GM18520 (cell line): Measurements from ENCODE around the gene PCDH9.

Experiments
- ATAC-seq: cut with Tn5 transposase; IDR thresholded peaks from one replicate; pipeline ENCODE4 v1.9.1; 2021; ENCODE audit not compliant: unreplicated experiment

Gene PCDH9

DNA sequence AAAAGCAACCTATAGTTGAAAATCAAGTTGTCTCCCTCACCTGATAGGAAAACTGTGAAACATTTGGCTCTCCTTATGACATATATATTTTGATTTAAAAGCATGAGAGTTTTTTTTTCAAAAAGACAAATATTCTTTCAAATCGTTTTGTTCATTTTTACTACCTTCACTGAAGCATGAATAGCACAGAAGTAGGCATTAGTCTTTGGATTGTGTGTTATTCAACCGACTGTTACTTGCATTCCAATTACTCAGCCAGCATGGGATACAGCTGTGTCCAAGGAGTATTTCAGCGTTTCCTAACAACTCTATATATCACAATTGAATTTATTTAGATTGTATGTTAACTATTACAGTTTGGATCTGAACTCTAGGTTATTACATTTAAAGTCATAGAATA, 135.2 kb downstream of the PCDH9 start:
- no peak for ATAC-seq

DNA sequence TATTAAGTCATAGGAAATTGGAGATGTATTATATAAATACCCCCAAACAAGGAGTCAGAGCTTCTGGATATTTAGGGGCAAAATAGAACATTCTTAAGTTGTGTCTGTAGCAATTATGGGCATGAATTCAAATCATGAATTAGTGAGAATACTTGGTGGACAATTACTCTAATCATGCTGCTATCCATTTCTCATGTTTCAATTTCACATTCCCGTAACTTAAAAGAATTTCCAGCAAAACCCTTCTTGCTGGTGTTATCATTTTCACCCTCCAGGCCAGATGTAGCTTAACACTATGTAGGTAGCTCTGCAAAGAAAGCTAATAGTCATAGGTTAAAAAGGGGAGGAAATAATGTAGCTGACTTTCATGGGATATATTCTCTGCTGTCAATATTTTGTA, 136.1 kb downstream of the PCDH9 start:
- ATAC-seq, result no peak

DNA sequence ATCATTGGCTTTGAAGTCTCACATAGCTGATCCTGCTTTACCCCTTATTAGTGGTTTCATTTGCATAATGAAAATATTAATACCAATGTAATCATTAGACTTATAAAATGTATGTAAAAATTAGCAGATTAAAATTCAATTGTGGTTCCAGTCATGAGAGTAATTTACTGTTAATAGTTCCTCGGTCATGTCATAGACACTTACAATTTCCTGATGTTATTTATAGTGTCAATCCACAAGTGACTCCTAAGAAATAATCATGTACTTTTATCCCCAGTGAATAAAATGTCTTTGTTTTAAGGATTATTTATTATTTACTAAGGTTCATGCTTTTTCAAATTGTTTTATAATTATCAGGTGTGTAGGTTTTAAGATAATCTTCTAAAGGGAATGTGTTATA, 138.5 kb downstream of the PCDH9 start:
- ATAC-seq, result no peak

DNA sequence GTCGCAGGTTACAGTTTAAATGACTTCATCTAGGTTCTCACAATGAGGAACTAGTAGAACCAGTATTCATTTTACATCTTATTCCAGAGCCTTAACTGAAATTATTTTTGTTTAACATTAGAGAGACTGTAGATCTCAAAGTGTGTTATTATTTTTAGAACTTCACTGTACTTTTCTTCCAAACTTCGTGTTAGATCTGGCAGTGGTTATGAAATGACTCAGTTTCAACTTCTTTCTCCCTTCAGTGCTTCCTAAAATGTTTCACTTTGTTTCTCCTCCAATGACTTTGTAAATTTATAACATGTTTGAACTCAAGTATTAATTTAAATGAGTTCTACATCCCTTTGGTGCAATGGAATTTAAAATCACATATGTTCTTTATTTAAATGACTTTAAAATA, 139.3 kb downstream of the PCDH9 start:
- ATAC-seq, result no peak

DNA sequence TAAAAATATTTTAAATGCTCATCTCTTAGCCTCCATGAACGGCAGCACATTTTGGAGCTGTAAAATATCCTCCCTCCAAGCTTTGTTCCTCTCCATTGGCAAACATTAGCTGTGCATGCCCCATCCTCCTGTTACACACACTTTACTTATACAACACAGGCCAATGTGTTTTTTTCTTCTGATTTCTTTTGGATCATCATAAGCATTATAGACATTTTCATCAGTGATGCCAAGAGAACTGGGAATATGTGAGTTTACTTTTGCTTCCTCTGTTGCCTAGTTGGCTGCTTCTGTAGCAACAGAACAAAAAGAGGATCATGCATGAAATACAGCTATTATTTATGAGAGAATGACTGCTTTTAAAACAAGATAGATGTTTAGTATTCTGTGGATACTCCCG, 142.6 kb downstream of the PCDH9 start:
- ATAC-seq, result no peak

DNA sequence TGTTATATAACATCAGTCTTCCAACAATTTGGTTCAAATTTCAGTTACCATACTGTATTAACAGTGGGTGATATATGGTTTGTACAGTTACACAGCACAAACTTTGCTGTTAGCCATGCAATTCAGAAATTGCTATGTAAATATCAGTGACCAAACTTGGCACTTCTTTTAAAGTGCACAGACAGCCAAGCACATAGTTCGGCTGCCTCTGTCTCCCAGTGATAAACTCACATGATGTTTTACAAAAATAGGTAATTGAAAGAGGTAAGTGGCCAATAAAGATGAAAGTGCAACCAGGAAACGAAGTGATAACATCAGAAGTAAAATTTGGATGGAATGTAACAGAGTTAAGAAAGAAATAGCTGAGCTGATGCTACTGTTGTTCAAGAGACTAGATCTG, 143.9 kb downstream of the PCDH9 start:
- no peak for ATAC-seq

DNA sequence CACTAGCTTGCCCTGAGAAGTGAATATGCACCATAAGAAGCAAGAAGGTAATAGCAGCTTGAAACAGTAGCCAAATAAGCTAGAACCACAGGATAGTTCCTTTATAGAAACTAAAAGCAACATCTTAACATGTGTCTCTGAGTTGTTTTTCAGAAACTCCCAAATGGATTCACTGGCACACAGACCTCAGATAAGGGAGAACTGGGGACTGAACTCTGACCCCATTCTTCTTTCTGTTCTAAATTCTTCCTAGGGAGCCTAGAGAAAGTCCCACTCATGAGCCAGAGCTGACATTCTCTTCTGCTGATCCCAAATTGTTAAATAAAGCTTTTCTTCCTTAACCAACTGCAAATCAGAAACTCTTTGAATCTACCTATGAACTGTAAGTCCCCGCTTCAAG, 146.1 kb downstream of the PCDH9 start:
- ATAC-seq, result no peak

DNA sequence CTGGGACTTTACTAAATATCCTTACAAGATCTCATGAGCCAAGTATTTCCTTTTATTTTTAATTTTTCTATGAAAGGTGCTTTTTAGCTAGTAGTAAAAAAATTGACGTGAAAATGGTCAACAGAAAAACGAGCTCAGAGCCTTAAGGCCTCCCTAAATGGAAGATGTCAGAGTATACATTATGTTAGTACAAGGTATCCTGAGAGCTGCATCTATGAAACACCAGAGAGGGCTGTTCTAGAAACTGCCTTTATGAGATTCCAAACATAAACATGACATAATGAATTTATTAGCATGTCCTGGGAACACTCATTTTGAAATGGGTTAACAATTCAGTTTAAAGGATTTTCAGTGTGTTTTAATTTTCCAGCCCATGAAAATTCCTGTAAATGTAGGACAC, 146.6 kb downstream of the PCDH9 start:
- no peak for ATAC-seq

DNA sequence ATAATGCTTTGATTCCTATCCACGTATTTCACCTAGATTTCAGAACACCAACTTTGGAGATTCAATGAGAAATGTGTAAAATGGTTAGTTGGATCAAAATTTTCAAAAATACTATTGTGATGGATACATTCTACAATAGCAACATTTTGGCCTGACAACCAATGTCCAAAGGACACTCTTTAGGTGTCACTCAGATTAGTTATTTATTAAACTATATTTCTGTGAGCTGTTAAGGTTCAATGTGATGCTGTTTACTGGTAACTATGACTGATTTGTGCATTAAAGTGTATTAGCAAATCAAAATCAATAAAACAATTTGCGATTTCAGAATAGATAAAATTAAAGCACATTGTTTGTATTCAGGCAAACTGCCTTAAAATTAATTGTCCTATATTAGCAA, 149.8 kb downstream of the PCDH9 start:
- no peak for ATAC-seq

DNA sequence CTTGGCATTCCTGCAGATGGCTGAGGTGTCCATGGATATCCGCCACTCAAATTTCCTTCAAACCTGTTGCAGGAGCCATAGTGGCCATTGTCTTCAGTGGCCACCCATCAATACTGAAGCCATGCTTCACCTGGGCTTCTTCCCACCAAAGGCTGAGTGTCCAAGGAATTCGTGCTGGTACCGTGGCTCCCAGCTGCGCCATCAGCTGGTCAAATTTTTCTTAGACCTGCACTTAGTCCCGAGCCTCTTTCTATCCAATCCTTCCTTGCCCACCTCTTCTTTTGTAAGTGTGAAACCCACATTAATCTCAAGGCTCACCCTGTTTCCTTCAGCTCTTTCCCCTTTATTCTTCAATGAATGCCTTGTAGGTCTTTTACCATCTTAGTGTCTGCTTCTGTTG, 152.1 kb downstream of the PCDH9 start:
- ATAC-seq, result no peak

DNA sequence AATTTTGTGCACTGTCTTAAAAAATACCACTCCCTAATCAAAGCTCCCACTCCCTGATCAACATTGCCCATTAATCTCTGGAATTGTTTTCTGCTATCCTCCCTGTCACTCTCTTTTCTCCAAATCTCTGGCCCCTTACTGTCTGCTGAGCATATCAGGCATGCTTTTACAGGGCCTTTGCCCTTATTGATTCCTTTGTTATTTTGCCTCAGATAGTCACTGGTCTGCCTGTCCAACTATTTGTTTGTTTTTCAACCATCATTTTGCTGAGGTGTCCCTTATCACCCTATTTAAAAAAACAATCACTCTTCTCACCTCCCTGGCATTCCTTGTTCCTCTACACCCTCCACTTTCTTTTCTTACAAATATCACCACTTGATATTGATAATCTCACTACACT, 153.0 kb downstream of the PCDH9 start:
- no peak for ATAC-seq

DNA sequence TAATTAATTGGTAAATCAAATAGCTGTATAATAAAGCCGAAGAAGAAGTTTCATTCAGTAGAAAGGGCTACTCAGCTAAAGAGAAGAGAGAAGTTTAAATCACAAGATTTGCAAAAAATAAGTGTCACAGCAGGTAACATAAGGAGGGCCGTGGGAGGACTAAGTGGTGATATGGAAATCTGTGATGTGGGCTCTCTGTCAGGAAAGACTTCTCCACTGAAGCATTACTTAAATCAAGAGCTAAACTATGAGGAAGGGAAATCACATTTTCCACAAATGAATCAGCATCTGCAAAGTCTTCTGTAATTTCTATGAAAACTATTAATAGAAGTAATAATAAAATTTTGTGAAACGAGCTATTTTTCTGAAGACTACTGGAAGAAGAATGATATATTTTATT, 153.8 kb downstream of the PCDH9 start:
- ATAC-seq, result no peak

DNA sequence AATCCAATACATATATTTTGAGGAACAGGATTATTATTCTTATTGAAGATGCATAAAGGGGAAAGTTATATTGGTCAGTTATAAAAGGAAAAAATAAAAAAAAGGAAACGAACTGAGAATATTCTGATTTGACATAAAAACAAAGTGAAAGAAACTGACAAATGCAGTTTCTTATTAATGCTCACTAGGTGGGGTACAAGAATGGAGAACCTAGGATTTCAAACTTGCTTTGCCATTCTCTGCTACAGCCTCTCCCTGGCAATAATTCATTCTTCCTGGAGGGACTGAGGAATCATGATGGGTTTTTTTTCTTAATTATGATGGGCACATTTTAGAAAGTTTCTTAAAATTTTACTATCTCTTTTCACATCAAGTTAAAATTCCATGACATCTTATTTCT, 154.9 kb downstream of the PCDH9 start:
- ATAC-seq, result no peak

DNA sequence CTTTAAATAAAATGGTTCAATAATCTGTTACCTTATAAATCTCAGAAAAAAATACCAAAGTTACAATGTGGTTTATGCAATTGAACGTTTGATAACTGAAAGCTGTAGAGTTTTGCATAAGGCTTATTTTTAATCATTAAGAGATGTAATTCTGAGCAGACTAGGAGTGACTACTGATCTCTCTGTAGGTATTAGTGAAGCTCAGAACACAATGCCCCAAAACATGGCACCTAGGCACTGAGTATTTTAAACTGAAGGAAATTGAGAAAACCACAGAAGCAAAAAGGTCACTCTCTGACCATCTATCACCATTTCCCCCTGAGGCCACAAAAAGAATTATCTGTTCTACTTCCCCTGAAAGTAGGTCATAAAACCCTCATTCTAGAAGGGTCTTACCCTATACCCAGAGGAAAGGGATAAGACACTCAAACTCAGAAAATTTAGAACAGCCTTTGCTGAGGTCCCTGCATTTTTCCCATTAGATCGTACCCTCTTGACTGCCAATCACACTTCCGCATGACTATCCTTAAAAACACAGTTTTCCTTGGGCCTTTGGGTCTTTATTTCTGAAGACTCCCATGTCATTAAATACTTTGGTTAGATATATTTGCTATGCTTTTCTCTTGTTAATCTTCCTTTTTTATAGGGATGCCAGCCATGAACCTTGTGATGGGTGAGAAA, 158.1 kb downstream of the PCDH9 start:
- no peak for ATAC-seq

DNA sequence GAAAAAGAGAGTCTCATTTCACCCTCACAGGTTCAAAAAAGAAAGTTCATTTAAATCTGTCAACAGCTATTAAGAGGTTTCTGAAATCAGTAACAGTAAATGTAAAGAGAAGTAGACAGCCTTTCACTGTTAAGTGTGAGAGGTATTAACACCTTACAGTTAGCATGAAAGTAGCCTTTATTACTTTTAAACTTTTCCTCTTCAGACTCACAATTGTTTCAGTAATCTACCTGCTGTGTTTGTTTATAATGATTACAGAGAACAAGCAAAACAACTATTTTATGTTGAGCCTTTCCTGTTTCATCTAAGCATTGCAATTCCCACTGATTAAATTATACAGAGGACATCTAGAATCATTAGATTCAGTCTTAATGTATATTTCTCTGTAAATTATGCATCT, 159.8 kb downstream of the PCDH9 start:
- ATAC-seq, result no peak

DNA sequence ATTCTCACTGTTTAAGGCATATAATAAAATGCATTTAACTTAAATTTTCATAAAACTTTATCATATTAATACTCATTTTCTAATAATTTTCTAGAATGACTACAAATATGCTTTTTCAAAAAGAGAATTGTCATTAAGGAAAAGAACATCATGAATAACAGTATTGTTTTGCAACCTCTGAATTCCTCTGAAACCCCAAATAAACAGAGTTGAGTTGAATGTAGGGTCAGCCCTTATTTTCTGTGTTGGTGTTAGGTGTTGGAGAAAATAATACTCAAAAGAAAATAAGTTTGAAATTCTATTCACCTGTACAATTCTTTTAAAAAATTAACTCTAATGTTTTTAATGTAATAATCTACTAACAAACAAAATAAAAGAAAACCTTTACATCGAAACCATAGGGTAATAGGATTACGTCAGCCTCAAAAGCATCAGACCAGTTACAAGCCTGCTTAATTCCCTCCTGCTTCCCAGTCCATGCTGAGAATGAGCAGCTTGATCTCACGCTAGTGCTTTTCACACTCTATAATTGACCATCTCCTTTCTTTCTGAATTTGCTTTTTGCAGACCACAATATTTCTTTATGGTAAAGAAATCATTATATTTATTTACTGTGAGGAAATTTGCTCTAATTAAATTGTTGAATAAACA, 160.9 kb downstream of the PCDH9 start:
- no peak for ATAC-seq

DNA sequence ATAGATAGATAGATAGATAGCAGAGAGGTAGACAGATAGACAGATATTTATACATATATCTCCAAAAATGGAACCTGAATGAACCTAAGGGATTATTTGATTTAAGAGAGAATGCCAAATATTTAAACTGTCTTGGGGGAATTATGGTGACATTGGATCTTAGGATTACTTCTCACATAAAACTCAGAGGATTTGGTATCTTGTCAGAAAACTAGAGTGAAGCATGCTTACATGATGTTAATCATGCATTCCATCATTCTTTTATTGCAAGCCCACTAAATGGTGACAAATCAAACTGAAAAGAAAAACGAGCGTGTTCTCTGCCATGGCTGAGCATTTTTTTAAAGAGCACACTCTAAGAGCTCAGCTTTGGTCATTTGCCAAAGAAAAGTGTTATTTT, 165.2 kb downstream of the PCDH9 start:
- ATAC-seq, result no peak

DNA sequence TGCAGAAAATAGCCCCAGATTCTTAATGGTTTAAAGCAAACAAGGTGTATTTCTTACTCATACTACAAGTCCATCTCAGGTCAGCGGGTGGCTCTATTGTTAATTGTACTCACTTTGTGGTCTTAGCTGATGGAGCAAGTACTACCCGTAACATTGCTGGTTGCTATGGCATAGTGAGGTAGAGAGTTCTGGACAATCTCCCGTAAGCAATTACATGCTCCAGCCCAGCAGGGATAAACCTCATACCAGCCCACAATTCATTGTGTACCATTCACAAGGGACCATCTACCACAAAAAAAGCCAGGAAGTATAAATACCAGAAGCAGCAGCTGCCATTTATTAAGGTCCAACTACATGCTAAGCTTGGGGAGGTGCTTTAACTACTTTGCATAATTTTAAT, 167.1 kb downstream of the PCDH9 start:
- ATAC-seq, result no peak

DNA sequence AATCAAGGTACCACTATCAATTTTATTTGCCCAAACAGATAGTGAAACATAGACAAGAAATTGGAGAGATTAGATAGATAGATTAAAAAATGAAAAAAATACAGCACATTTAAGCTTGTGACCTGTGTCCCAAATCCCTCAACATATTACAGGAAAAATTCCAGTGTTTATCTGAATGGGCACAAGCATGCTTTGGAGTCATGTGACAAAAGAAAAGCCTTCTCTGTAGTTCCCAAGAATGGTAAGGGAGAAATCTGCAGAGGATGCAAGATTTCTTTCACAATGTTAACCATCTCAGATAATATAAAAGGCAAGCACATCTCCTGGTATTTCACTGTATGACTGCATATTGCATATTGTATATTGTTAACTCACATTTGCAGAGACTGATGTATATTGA, 168.0 kb downstream of the PCDH9 start:
- no peak for ATAC-seq

DNA sequence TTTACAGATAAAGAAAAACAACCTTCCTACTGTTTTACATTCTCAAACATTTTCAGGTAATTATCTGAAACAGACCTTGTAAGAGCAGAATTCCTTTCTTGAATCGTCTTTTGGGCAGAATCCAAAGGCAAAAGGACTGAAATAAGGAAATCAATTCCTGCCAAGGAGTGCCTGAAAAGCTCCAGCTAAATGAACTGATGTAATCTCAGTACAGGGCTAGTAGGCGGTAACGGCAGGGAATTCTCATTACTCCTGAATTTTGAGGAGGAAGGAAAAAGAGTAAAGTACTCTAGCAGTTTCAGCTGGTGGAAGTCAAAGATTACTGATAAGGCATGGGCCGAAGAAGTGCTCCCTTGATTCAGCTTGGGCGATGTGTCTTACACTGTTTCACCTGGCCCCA, 168.4 kb downstream of the PCDH9 start:
- no peak for ATAC-seq

DNA sequence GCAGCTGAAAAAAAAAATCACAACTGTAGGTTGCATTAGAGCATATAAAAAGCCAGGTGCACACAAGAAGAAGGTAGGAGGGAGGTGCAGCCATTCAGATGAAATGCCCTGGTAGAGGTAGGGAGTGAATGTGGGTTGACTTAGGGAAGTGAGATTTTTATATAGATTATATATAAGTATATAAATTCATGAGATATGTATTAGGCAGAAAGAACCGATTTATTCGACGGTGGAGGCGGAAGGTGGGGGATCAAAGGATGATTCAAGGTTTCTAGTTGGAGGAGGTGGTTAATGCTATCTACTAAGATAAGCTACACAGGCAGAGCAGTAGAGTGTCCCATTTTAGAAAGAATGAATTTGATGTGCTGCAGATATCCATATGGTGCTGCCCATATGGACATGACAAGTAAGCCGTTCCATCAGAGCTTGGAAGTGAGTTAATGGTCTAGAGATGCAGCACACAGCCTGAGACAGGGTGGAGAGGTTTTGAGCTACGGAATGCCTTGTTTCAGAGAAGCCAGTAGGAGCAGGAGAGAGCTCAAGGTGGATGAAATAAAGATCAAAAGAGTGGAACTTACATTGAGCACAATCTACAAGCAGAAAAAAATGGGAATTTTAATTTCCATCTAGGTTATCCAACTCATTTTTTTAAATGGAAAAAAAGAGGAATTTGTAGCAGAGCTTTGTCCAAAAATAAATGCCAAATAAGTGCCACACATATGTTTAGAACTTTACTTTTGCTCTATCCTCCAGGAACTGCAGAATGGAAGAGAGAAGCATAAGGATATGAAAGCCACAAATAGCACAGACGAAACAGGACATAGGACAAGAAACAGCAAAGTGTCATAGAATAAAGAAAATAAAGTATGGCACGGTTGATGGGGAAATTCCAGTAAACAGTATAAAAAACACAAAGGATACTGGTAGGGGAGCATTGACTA, 177.3 kb downstream of the PCDH9 start:
- no peak for ATAC-seq

DNA sequence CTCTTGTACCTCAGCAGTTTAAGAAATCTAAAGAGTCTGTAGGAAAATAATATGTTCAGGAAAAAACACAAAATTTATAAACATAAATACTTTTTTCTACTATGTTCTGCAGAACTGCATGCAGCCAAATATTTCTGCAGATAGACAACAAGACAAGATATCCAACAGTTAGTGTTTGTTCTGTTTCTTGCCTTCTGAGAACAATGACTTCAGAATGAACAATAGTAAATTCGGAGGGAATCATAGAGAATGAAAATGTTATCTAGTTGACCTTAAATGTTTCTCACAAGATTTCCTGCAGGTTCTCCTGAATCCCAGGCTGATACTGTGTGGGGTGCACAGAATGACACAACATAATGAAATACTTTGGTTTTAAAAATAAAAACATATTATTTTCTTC, 180.4 kb downstream of the PCDH9 start:
- no peak for ATAC-seq
